ENCODE data around the gene C2orf49.
A peak's percentile ranks its signal among the peaks of the same experiment; 100 is the strongest.

The C2orf49 gene

GRCh38 chr2:105362862-105363591 lies 25.7 kb downstream of the C2orf49 start:
- Mint-ChIP-seq H3K36me3 (peaks cover 28 to 29% of the 10 kb centered on the region in 2 donors), H3K4me1 (no peaks in the 10 kb centered on the region), H3K9me3 (no peaks in the 10 kb centered on the region), H3K27ac (no peak overlapping the region), H3K4me3 (no peak overlapping the region), H3K27me3 (no peaks in the 10 kb centered on the region)
- ATAC-seq (replicated peaks) (peak in 1 of 2 donors; percentile 16), DNase-seq (no peak)

- Mint-ChIP-seq H3K9me3 (no peaks in the 10 kb centered on the region), H3K27ac (no peak overlapping the region), H3K4me3 (no peak overlapping the region), H3K36me3 (peaks cover 18 to 19% of the 10 kb centered on the region in 2 donors), H3K4me1 (peaks cover under 1 to 2% of the 10 kb centered on the region in 2 donors), H3K27me3 (peaks cover under 1 to 7% of the 10 kb centered on the region in 2 donors)
- ATAC-seq (replicated peaks) (no peak), DNase-seq (no peak)
Observed at GRCh38 chr2:105364436-105365139, 27.2 kb downstream of the C2orf49 start.

DNA sequence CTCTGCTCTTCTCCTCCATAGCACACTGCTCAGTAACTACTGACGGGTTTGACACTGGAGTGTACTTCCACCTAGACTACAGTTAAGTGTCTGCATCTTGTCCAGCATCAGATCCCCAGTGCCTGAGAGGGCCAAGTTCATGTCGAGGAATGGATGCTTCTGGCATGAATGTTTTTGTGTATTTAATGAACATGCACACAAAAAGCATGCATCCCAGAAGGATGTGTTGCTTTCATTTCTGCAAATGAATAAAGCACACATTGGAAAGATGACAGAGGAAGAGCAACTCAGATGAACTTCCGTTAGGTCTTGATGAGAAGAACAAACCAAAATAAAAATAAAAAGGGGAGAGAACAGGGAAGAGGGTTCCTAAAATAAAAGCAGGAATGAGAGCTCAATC lies 27.9 kb downstream of the C2orf49 start:
- ATAC-seq (replicated peaks) (no peak), DNase-seq (no peak)
- Mint-ChIP-seq H3K36me3 (peaks cover 13 to 14% of the 10 kb centered on the region in 2 donors), H3K9me3 (no peaks in the 10 kb centered on the region), H3K27ac (no peak overlapping the region), H3K4me1 (peaks cover 6 to 8% of the 10 kb centered on the region in 2 donors), H3K27me3 (peaks cover 7 to 13% of the 10 kb centered on the region in 2 donors), H3K4me3 (no peak overlapping the region)

- H3K9me3 Mint-ChIP-seq = no peaks in the 10 kb centered on the region
- H3K36me3 Mint-ChIP-seq = no peaks in the 10 kb centered on the region
- no peak overlapping the region for H3K27ac Mint-ChIP-seq
- peaks cover 8 to 13% of the 10 kb centered on the region in 2 donors for H3K27me3 Mint-ChIP-seq
- H3K4me1 Mint-ChIP-seq = peaks cover 6 to 8% of the 10 kb centered on the region in 2 donors
- DNase-seq (no peak), ATAC-seq (replicated peaks) (no peak)
- H3K4me3 Mint-ChIP-seq = no peak overlapping the region
Observed at GRCh38 chr2:105368759-105369408, 31.5 kb downstream of the C2orf49 start.

GRCh38 chr2:105369777-105370690 lies 32.7 kb downstream of the C2orf49 start:
- Mint-ChIP-seq H3K9me3 (no peaks in the 10 kb centered on the region), H3K27me3 (peaks cover 8 to 13% of the 10 kb centered on the region in 2 donors), H3K27ac (peak overlapping the region; percentile 7), H3K4me1 (peaks cover 6 to 8% of the 10 kb centered on the region in 2 donors), H3K4me3 (peak overlapping the region; percentile 43 to 54), H3K36me3 (no peaks in the 10 kb centered on the region)
- peak; percentile 74 for DNase-seq
- ATAC-seq (replicated peaks) = peak; percentile 98 to 99

- no peak overlapping the region for H3K27ac Mint-ChIP-seq
- no peak for ATAC-seq (replicated peaks)
- no peak overlapping the region for H3K4me3 Mint-ChIP-seq
- H3K9me3 Mint-ChIP-seq = no peaks in the 10 kb centered on the region
- no peak for DNase-seq
- peaks cover 6 to 8% of the 10 kb centered on the region in 2 donors for H3K4me1 Mint-ChIP-seq
- no peaks in the 10 kb centered on the region for H3K36me3 Mint-ChIP-seq
- H3K27me3 Mint-ChIP-seq = peaks cover 8 to 13% of the 10 kb centered on the region in 2 donors
Observed at GRCh38 chr2:105371156-105371555, 33.8 kb downstream of the C2orf49 start.

DNA sequence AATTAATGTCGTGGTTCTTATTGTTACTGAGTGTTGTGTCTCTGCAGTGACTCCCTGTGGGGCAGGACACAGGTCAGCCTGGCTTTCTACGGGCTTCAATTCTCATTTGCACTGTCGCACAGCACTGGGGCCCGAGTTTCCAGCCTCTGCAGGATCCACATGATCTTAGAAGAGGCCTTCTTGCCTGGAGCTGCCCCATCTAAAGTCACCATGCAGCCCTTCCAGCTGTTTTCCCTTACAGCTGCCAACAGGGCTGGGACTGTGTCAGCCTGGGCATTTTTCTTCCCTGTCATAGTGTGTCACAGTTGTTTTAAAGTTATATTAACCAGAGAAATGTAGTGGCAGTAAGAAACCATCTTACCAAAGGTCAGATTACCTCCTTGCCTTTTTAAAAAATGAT lies 34.5 kb downstream of the C2orf49 start:
- ATAC-seq (replicated peaks) (no peak), DNase-seq (no peak)
- Mint-ChIP-seq H3K27me3 (peaks cover 8 to 13% of the 10 kb centered on the region in 2 donors), H3K4me3 (no peak overlapping the region), H3K27ac (no peak overlapping the region), H3K4me1 (peaks cover 6 to 8% of the 10 kb centered on the region in 2 donors), H3K36me3 (no peaks in the 10 kb centered on the region), H3K9me3 (no peaks in the 10 kb centered on the region)

DNA sequence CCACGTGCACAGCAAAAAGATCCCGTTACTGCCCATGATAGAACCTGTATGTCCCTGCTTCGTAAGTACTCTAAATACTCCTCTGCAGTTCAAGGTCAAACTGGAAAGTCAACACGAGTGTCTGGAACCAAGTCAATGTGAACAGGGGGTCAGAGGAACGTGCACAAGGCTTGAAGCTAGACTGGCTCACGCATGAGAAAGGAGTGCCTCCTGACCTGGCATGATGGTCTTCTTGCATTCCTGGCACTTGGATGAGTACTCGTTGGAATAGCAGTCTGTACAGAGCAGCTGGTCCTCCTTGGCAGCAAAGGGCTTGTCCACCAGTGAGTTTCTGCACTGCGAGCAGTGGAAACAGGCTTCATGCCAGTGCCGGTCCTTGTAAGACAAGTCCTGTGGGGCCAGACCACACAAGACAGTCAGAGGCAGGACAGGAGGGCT lies 36.0 kb downstream of the C2orf49 start:
- no peak for ATAC-seq (replicated peaks)
- H3K4me3 Mint-ChIP-seq = no peak overlapping the region
- H3K9me3 Mint-ChIP-seq = no peaks in the 10 kb centered on the region
- H3K27me3 Mint-ChIP-seq = peaks cover 11 to 12% of the 10 kb centered on the region in 2 donors
- no peaks in the 10 kb centered on the region for H3K36me3 Mint-ChIP-seq
- H3K4me1 Mint-ChIP-seq = peaks cover 6 to 8% of the 10 kb centered on the region in 2 donors
- no peak overlapping the region for H3K27ac Mint-ChIP-seq
- DNase-seq = no peak

- Mint-ChIP-seq H3K4me3 (no peak overlapping the region), H3K36me3 (no peaks in the 10 kb centered on the region), H3K27me3 (peaks cover 8 to 11% of the 10 kb centered on the region in 2 donors), H3K4me1 (peaks cover 6 to 8% of the 10 kb centered on the region in 2 donors), H3K9me3 (no peaks in the 10 kb centered on the region), H3K27ac (no peak overlapping the region)
- ATAC-seq (replicated peaks) (no peak), DNase-seq (no peak)
Observed at GRCh38 chr2:105373895-105374401, 36.6 kb downstream of the C2orf49 start.

- peaks cover 5 to 7% of the 10 kb centered on the region in 2 donors for H3K27me3 Mint-ChIP-seq
- no peak overlapping the region for H3K27ac Mint-ChIP-seq
- no peaks in the 10 kb centered on the region for H3K36me3 Mint-ChIP-seq
- H3K4me1 Mint-ChIP-seq = peaks cover 3 to 9% of the 10 kb centered on the region in 2 donors
- no peak for ATAC-seq (replicated peaks)
- no peak overlapping the region for H3K4me3 Mint-ChIP-seq
- DNase-seq = no peak
- no peaks in the 10 kb centered on the region for H3K9me3 Mint-ChIP-seq
Observed at GRCh38 chr2:105375001-105375561, 37.7 kb downstream of the C2orf49 start.

- Mint-ChIP-seq H3K27me3 (peaks cover 3 to 6% of the 10 kb centered on the region in 2 donors), H3K27ac (no peak overlapping the region), H3K36me3 (no peaks in the 10 kb centered on the region), H3K4me1 (peaks cover 3 to 12% of the 10 kb centered on the region in 2 donors), H3K9me3 (no peaks in the 10 kb centered on the region), H3K4me3 (no peak overlapping the region)
- ATAC-seq (replicated peaks) (no peak), DNase-seq (no peak)
Observed at GRCh38 chr2:105376010-105376409, 38.7 kb downstream of the C2orf49 start.

GRCh38 chr2:105376789-105377240 lies 39.5 kb downstream of the C2orf49 start:
- DNase-seq (no peak), ATAC-seq (replicated peaks) (no peak)
- Mint-ChIP-seq H3K4me1 (peaks cover 3 to 12% of the 10 kb centered on the region in 2 donors), H3K27ac (no peak overlapping the region), H3K36me3 (no peaks in the 10 kb centered on the region), H3K9me3 (no peaks in the 10 kb centered on the region), H3K27me3 (peaks cover 3 to 6% of the 10 kb centered on the region in 2 donors), H3K4me3 (no peak overlapping the region)

DNA sequence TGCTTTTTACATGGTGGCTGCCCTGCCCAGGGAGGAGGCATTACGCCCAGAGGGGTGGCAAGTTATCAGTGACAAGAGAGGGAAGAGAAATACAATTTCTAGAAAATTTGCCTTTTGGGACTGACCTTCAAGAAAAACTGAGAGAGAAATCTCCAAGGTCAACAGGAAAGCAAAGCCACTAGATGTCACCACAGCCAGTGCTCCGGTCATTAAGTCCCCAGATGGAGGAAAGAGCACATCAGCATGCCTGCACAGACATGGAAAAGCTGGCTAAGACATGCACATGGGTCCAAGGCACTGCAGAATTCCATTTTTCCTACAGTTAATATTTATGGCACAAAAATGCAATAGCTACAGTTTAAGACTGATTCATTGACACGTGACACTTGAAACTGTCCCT lies 40.5 kb downstream of the C2orf49 start:
- H3K9me3 Mint-ChIP-seq = no peaks in the 10 kb centered on the region
- no peak overlapping the region for H3K4me3 Mint-ChIP-seq
- peaks cover 3 to 12% of the 10 kb centered on the region in 2 donors for H3K4me1 Mint-ChIP-seq
- no peak overlapping the region for H3K27ac Mint-ChIP-seq
- H3K36me3 Mint-ChIP-seq = no peaks in the 10 kb centered on the region
- H3K27me3 Mint-ChIP-seq = peaks cover 3 to 6% of the 10 kb centered on the region in 2 donors
- ATAC-seq (replicated peaks) = no peak
- no peak for DNase-seq

Data from stimulated activated naive B cell treated with anti-CD40 and anti-IgM and Interleukin-4, amounts not matched to agents 10 μg/mL and 1 μg/mL and 100 μg/mL, for 72 hours (primary cell).